Stimulated activated CD4-positive, alpha-beta T cell treated with anti-CD3 and anti-CD28 coated beads, Interleukin-12 subunit alpha, Interleukin-12 subunit beta, amount 100 ng/mL, for 4 hours (primary cell): ENCODE data around the gene LRRC59.
"Not testable (repeated sequence)": the region's sequence is repeated elsewhere in the genome, so short reads cannot be mapped to it uniquely, and the experiment has no call there.

Experiments used
- DNase-seq: peaks from one replicate; pipeline ENCODE4 v3.0.0-alpha.2; 2020

The LRRC59 gene

GRCh38 chr17:50345432-50346312 lies 51.7 kb downstream of the LRRC59 start, which contains the start of gene XYLT2:
TSS of gene XYLT2 (plus strand) at chr17:50346126. CDS start at chr17:50346141, 15 bp downstream.
- peak; percentile 94 for DNase-seq

DNA sequence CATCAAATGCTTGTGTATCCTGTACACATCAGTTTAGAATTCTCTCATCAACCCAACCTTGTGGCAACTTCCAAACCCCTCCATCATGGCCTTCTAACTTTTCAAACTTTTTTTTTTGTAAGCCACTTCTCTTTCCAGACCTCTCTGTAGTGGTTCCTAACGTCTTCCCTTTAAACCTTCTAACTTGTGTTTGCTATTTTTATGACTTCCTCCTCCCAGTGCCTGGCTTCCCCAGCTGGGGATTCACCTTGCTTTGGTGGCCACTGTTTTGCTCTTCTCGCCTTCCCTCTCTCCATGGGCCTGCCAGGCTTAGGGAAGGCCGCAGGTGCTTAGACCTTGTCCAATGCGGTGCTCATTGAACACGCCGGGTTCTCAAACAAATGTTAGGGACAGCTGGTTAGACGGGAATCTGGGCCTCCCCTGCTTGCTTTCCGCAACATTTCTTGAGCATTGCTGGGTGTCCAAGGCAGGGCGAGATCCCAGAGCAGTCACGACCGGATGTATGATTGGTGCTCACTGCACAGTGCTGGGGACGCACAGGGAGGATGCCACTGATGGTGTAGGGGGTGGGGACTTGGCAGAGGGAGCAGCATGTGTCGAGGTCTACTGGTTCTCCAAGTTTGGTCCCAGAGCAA lies 52.5 kb downstream of the LRRC59 start:
- DNase-seq: no peak

- no peak for DNase-seq
Measured at GRCh38 chr17:50339381-50339780, 57.9 kb downstream of the LRRC59 start.

GRCh38 chr17:50338645-50339044 lies 58.7 kb downstream of the LRRC59 start:
- no peak for DNase-seq

GRCh38 chr17:50337956-50338355 lies 59.4 kb downstream of the LRRC59 start:
- DNase-seq: no peak

DNA sequence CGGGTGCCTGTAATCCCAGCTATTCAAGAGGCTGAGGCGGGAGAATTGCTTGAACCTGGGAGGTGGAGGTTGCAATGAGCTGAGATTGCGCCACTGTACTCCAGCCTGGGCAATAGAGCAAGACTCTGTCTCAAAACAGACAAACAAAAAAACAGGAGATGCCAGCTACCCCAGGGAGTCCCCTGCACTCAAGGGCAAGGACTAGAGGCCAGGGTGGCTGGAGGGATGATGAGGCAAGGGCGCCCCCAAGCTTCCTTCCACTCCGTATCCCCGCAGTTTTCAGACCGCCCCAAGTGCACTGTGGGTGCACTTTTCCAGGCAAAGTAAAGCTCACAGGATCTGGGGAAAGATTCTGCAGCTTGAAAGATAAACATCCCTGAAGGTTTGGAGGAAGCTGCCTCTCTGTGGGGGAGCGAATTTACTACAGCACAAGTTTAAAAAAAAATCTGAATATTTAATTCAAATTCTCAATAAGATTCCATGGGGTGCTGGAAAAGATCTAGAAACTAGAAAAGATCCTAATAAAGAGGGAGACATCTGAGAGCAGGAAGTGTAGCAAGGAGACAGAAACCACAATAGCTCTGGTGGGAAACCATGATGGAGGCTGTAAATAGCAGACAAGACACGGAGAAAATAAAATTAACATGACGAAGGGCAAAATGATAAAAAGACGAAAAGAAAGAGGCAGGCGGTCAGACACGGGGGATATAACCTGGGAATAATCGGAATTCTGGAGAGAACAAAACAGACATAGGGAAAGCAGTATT lies 63.8 kb downstream of the LRRC59 start:
- not testable (repeated sequence) for DNase-seq

DNA sequence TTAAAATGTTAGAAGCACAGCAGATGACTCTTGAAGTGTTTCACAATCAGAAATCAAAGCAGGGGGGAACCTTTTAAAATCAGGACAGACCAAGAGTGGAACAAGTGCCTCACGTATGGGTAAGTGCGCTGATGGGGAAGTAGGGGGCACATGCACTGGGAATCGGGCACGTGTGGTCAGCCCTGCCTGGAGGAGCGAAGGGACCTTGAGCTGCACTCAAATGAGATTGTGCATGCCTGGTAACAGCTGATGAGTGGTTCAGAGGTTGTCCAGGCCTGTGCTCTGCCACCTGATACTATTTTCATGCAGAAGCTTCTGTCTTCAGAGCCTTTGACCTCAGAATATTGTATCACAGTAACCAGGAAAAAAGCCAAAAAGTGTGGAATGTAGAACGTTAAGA lies 65.1 kb downstream of the LRRC59 start:
- DNase-seq: no peak
